ENCODE measurements around the gene PAK5. TPM values are rescaled to one million over a fixed set of nuclear protein-coding genes. Genes with fewer than 3 reads are reported as not detected.

PAK5 gene
- total and polyA plus RNA-seq, 4 donors = 0.08 to 0.63 (median 0.26) TPM

- Histone ChIP-seq H3K27me3 (ENCODE audit: control insufficient read depth in 1 of 2, insufficient read depth in 2 of 2, low read length in 1 of 2) (no peaks in the 10 kb centered on the region), H3K4me3 (ENCODE audit: low read length in 2 of 2) (no peak overlapping the region), H3K9me3 (ENCODE audit: control insufficient read depth, low read length) (no peaks in the 10 kb centered on the region), H3K27ac (ENCODE audit: low read depth in 1 of 2, low read length in 2 of 2) (no peak overlapping the region), H3K4me1 (ENCODE audit: control insufficient read depth in 1 of 2, insufficient read depth in 2 of 2, low read length in 2 of 2) (no peaks in the 10 kb centered on the region), H3K36me3 (ENCODE audit: control insufficient read depth in 1 of 2, insufficient read depth in 2 of 2, low read length in 1 of 2) (no peaks in the 10 kb centered on the region)
- DNase-seq = no peak
- ATAC-seq (ENCODE audit: low FRiP score) = no peak
- intact Hi-C loops (cut with DNase I) = no loop called here
- 83 to 85% methylated on average over 5 of the region's 5 CpGs for WGBS, 2 donors
Observed at GRCh38 chr20:9582137-9582536, 256.7 kb downstream of the PAK5 start.

DNA sequence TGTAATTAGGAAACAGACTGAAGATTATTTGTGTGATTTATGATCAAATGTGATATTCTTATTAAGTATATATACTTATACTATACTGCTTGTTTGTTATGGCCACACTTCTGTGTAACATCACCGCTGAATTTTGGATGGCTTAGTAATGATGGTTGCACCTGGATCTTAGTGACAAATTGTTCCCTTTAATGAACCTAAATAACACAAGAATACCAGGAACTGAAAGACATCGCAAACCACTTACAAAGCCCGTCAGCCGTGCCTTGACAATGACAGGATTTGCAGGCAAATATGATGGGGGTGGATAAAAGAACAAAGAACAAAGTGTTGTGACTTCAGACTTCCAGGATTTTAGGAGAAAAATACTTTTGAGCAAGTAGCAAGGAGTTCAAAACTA lies 257.4 kb downstream of the PAK5 start:
- no peak for DNase-seq
- no peak overlapping the region for H3K4me3 ChIP-seq (ENCODE audit: low read length in 2 of 2)
- no peaks in the 10 kb centered on the region for H3K9me3 ChIP-seq (ENCODE audit: control insufficient read depth, low read length)
- no peak overlapping the region for H3K27ac ChIP-seq (ENCODE audit: low read depth in 1 of 2, low read length in 2 of 2)
- H3K4me1 ChIP-seq (ENCODE audit: control insufficient read depth in 1 of 2, insufficient read depth in 2 of 2, low read length in 2 of 2) = no peaks in the 10 kb centered on the region
- H3K36me3 ChIP-seq (ENCODE audit: control insufficient read depth in 1 of 2, insufficient read depth in 2 of 2, low read length in 1 of 2) = no peaks in the 10 kb centered on the region
- intact Hi-C loops (cut with DNase I) = no loop called here
- WGBS, 2 donors = 92 to 94% methylated on average over 4 of the region's 4 CpGs
- ATAC-seq (ENCODE audit: low FRiP score) = no peak
- H3K27me3 ChIP-seq (ENCODE audit: control insufficient read depth in 1 of 2, insufficient read depth in 2 of 2, low read length in 1 of 2) = no peaks in the 10 kb centered on the region

GRCh38 chr20:9578594-9578993 lies 260.3 kb downstream of the PAK5 start:
- intact Hi-C loops (cut with DNase I) = no loop called here
- H3K27ac ChIP-seq (ENCODE audit: low read depth in 1 of 2, low read length in 2 of 2) = no peak overlapping the region
- WGBS, 2 donors = 49 to 54% methylated on average over 2 of the region's 2 CpGs
- no peaks in the 10 kb centered on the region for H3K36me3 ChIP-seq (ENCODE audit: control insufficient read depth in 1 of 2, insufficient read depth in 2 of 2, low read length in 1 of 2)
- no peak for ATAC-seq (ENCODE audit: low FRiP score)
- no peak overlapping the region for H3K4me3 ChIP-seq (ENCODE audit: low read length in 2 of 2)
- no peak for DNase-seq
- H3K4me1 ChIP-seq (ENCODE audit: control insufficient read depth in 1 of 2, insufficient read depth in 2 of 2, low read length in 2 of 2) = no peaks in the 10 kb centered on the region
- H3K27me3 ChIP-seq (ENCODE audit: control insufficient read depth in 1 of 2, insufficient read depth in 2 of 2, low read length in 1 of 2) = no peaks in the 10 kb centered on the region
- H3K9me3 ChIP-seq (ENCODE audit: control insufficient read depth, low read length) = peaks cover under 1% of the 10 kb centered on the region

- H3K9me3 ChIP-seq (ENCODE audit: control insufficient read depth, low read length) = peaks cover 1% of the 10 kb centered on the region
- no peaks in the 10 kb centered on the region for H3K4me1 ChIP-seq (ENCODE audit: control insufficient read depth in 1 of 2, insufficient read depth in 2 of 2, low read length in 2 of 2)
- ATAC-seq (ENCODE audit: low FRiP score) = no peak
- H3K36me3 ChIP-seq (ENCODE audit: control insufficient read depth in 1 of 2, insufficient read depth in 2 of 2, low read length in 1 of 2) = no peaks in the 10 kb centered on the region
- 67 to 73% methylated on average over 7 of the region's 7 CpGs for WGBS, 2 donors
- H3K27me3 ChIP-seq (ENCODE audit: control insufficient read depth in 1 of 2, insufficient read depth in 2 of 2, low read length in 1 of 2) = no peaks in the 10 kb centered on the region
- H3K27ac ChIP-seq (ENCODE audit: low read depth in 1 of 2, low read length in 2 of 2) = no peak overlapping the region
- no peak for DNase-seq
- intact Hi-C loops (cut with DNase I) = no loop called here
- H3K4me3 ChIP-seq (ENCODE audit: low read length in 2 of 2) = no peak overlapping the region
Observed at GRCh38 chr20:9577397-9577796, 261.5 kb downstream of the PAK5 start.

DNA sequence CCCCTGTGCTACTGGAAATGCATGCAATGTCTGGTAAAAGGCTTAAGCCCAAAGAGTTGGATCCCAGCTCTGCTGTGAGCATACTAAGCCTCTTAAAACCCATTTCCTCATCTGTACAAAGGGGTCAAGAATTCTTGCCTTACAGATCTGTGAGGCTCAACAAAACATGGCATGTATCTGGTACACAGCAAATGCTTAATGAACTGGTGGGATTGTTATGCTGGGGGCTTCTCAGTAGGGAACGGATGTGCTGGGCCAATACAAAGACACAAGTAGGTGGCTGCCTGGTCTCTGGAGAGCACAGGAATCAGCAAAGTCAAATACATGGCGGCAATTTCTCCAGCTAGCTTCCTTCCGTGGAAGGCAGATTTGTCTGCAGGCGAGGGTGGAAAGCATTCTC lies 262.2 kb downstream of the PAK5 start:
- H3K36me3 ChIP-seq (ENCODE audit: control insufficient read depth in 1 of 2, insufficient read depth in 2 of 2, low read length in 1 of 2) = no peaks in the 10 kb centered on the region
- no peaks in the 10 kb centered on the region for H3K27me3 ChIP-seq (ENCODE audit: control insufficient read depth in 1 of 2, insufficient read depth in 2 of 2, low read length in 1 of 2)
- peaks cover 1% of the 10 kb centered on the region for H3K9me3 ChIP-seq (ENCODE audit: control insufficient read depth, low read length)
- ATAC-seq (ENCODE audit: low FRiP score) (no peak), DNase-seq (no peak)
- intact Hi-C loops (cut with DNase I) = no loop called here
- WGBS, 2 donors = 69 to 70% methylated on average over 4 of the region's 4 CpGs
- H3K27ac ChIP-seq (ENCODE audit: low read depth in 1 of 2, low read length in 2 of 2) = no peak overlapping the region
- H3K4me3 ChIP-seq (ENCODE audit: low read length in 2 of 2) = no peak overlapping the region
- H3K4me1 ChIP-seq (ENCODE audit: control insufficient read depth in 1 of 2, insufficient read depth in 2 of 2, low read length in 2 of 2) = no peaks in the 10 kb centered on the region

- Histone ChIP-seq H3K36me3 (ENCODE audit: control insufficient read depth in 1 of 2, insufficient read depth in 2 of 2, low read length in 1 of 2) (no peaks in the 10 kb centered on the region), H3K9me3 (ENCODE audit: control insufficient read depth, low read length) (peaks cover 1% of the 10 kb centered on the region), H3K27ac (ENCODE audit: low read depth in 1 of 2, low read length in 2 of 2) (no peak overlapping the region), H3K4me1 (ENCODE audit: control insufficient read depth in 1 of 2, insufficient read depth in 2 of 2, low read length in 2 of 2) (no peaks in the 10 kb centered on the region), H3K4me3 (ENCODE audit: low read length in 2 of 2) (no peak overlapping the region), H3K27me3 (ENCODE audit: control insufficient read depth in 1 of 2, insufficient read depth in 2 of 2, low read length in 1 of 2) (no peaks in the 10 kb centered on the region)
- ATAC-seq (ENCODE audit: low FRiP score) (no peak), DNase-seq (no peak)
- 92 to 94% methylated on average over 1 of the region's 1 CpG for WGBS, 2 donors
- intact Hi-C loops (cut with DNase I) = no loop called here
Observed at GRCh38 chr20:9575836-9576235, 263.0 kb downstream of the PAK5 start.

- intact Hi-C loops (cut with DNase I) = no loop called here
- H3K4me1 ChIP-seq (ENCODE audit: control insufficient read depth in 1 of 2, insufficient read depth in 2 of 2, low read length in 2 of 2) = no peaks in the 10 kb centered on the region
- no peaks in the 10 kb centered on the region for H3K36me3 ChIP-seq (ENCODE audit: control insufficient read depth in 1 of 2, insufficient read depth in 2 of 2, low read length in 1 of 2)
- H3K27ac ChIP-seq (ENCODE audit: low read depth in 1 of 2, low read length in 2 of 2) = no peak overlapping the region
- ATAC-seq (ENCODE audit: low FRiP score) (no peak), DNase-seq (no peak)
- H3K27me3 ChIP-seq (ENCODE audit: control insufficient read depth in 1 of 2, insufficient read depth in 2 of 2, low read length in 1 of 2) = no peaks in the 10 kb centered on the region
- WGBS, 2 donors = 83 to 89% methylated on average over 3 of the region's 3 CpGs
- peaks cover 1% of the 10 kb centered on the region for H3K9me3 ChIP-seq (ENCODE audit: control insufficient read depth, low read length)
- H3K4me3 ChIP-seq (ENCODE audit: low read length in 2 of 2) = no peak overlapping the region
Observed at GRCh38 chr20:9574776-9575175, 264.1 kb downstream of the PAK5 start.

DNA sequence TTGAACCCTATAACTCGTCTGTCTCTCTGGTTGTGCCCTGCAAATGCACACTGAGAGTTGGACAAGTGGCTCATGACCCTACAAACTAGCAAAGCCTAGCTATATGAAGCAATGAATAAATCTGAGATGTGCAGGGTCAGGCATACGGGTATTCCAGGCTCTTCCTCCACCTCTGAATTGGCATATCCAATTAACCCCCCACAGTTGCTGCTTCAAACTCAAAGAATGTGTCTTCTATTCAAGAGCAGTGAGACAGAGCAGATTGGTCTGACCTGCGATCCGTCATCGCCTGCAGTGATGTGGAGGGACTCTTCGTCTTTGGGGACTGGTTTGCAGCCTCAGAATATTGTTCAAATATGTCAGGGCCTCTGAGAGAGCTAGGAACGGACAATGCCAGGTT lies 264.7 kb downstream of the PAK5 start:
- Histone ChIP-seq H3K4me1 (ENCODE audit: control insufficient read depth in 1 of 2, insufficient read depth in 2 of 2, low read length in 2 of 2) (no peaks in the 10 kb centered on the region), H3K36me3 (ENCODE audit: control insufficient read depth in 1 of 2, insufficient read depth in 2 of 2, low read length in 1 of 2) (no peaks in the 10 kb centered on the region), H3K27me3 (ENCODE audit: control insufficient read depth in 1 of 2, insufficient read depth in 2 of 2, low read length in 1 of 2) (peaks cover 0 to 2% of the 10 kb centered on the region in 2 donors), H3K4me3 (ENCODE audit: low read length in 2 of 2) (no peak overlapping the region), H3K27ac (ENCODE audit: low read depth in 1 of 2, low read length in 2 of 2) (no peak overlapping the region), H3K9me3 (ENCODE audit: control insufficient read depth, low read length) (peaks cover 5% of the 10 kb centered on the region)
- no peak for DNase-seq
- intact Hi-C loops (cut with DNase I) = no loop called here
- 80 to 81% methylated on average over 7 of the region's 7 CpGs for WGBS, 2 donors
- ATAC-seq (ENCODE audit: low FRiP score) = no peak

DNA sequence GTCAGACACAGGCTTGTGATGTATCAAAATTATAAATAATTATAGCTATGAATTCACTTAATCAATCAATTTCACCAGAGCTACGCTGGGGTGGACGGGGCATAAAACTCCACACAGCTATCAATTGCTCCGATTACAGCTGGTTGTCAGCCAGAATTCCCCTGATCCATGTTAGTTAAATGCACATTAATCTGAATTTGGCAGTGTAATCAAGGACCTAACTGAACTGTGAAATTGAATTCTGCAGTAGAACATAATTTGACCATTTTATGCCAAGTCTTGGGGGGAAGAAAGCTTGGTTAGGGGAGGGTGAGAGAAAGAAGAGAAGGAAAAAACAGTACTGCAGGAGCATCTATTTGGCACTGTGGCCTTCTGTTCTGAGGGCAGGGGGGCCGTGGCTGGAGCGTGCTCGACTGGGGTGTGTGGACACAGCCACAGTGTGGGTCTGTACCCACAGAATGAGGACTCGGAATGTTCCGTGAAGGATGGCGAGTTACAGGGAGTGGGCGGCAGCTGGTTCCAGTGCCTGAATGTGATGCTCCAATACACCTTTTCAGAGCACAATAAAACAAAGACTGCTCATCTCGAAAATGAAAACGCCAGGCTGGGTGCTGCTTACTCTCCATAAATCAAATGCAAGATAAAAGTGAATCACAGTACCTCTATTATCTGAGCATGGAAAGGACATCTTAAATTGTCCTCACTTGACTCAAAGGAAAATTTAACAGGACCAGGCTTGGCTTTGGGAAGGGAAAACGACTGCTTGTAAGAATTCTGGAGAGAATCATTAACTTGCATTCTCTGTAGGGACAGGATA lies 265.3 kb downstream of the PAK5 start:
- no peak overlapping the region for H3K27ac ChIP-seq (ENCODE audit: low read depth in 1 of 2, low read length in 2 of 2)
- WGBS, 2 donors = 45 to 52% methylated on average over 13 of the region's 13 CpGs
- ATAC-seq (ENCODE audit: low FRiP score) (no peak), DNase-seq (no peak)
- H3K27me3 ChIP-seq (ENCODE audit: control insufficient read depth in 1 of 2, insufficient read depth in 2 of 2, low read length in 1 of 2) = peaks cover 0 to 2% of the 10 kb centered on the region in 2 donors
- intact Hi-C loops (cut with DNase I) = no loop called here
- peaks cover 6% of the 10 kb centered on the region for H3K9me3 ChIP-seq (ENCODE audit: control insufficient read depth, low read length)
- no peaks in the 10 kb centered on the region for H3K4me1 ChIP-seq (ENCODE audit: control insufficient read depth in 1 of 2, insufficient read depth in 2 of 2, low read length in 2 of 2)
- H3K4me3 ChIP-seq (ENCODE audit: low read length in 2 of 2) = no peak overlapping the region
- H3K36me3 ChIP-seq (ENCODE audit: control insufficient read depth in 1 of 2, insufficient read depth in 2 of 2, low read length in 1 of 2) = no peaks in the 10 kb centered on the region
